HG02571 (cell line): Measurements from ENCODE around the gene DEXI.

Experiments
- ATAC-seq: cut with Tn5 transposase; IDR thresholded peaks from one replicate; pipeline ENCODE4 v1.9.1; 2021; ENCODE audit warnings: mild to moderate bottlenecking, moderate library complexity; ENCODE audit not compliant: unreplicated experiment

The DEXI gene

DNA sequence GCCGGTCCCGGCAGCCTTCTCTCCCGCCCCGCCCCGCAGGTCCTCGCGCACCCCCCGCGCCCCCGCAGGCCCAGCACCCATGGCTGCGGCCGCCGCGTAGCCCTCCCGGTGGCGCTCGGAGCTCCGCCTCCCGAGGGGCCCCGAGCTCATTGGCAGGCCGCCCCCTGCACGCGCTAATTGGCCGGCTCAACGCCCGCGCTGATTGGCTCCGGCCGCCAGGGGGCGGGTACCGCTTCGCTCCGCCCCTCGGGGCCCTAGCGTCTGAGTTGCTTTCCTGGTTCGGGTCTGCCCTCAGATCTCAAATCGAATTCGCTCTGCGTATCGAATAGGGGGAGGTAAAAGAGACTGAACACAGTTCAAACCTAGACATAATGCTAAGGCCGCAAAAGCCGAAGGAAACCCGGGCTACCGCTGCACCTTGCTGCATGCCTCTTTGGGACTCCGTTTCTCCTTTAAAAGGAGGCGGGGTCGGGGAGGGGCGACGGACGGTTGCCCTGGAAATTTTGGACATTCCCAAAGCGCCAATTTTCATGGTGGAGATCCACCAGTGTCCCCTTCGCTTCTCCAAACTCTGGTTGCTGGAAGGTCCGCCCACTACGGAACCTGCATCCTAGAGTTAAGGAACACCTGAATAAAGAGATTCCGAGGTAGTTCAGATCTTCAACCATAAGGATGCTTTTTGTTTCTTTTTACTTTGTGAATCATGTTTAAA, at the start of gene DEXI:
Gene DEXI (minus strand): TSS at position 117 of the 712 bp plus-strand sequence. CDS start 463 bp downstream, outside the sequence.
- ATAC-seq = peak; percentile 68

DNA sequence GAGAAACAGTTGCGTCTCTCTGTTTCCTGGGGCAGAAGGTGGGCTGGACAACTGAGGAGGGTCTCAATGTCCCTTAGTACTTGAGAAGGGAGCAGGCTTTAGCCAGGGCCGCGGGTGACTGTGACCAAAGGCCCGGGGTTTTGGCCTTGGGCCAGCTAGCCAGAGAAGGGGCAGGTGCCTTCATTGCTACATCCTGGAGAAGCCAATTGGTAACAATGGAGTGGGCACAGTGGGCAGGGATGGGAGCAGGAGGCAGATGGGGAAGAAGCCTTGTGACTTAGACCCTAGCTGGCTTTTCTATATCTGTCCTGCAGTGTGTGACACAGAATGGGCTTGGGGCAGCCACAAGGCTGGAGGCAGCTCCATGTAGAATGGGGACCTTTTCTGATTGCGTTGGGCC, 48.1 kb upstream of the DEXI start:
- no peak for ATAC-seq

DNA sequence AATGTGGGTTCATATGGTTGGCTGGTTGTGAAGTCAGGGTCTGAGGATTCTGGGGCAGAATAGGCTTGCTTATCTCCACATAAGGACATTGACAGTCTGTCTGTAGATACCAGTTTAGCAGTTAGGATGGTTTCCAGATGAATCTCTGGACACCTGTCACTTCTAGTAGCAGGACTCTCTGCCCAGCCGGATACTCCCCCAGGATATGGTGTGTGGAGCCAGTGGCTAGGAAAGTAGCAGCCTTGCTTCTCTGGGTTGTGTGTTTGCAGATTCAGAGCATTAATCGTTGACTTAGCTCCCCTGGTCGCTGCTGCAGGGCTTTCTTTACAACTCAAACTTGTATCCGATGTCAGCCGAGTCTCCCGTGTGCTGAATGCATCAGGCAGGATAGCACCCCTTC, 47.3 kb upstream of the DEXI start:
- ATAC-seq = no peak

DNA sequence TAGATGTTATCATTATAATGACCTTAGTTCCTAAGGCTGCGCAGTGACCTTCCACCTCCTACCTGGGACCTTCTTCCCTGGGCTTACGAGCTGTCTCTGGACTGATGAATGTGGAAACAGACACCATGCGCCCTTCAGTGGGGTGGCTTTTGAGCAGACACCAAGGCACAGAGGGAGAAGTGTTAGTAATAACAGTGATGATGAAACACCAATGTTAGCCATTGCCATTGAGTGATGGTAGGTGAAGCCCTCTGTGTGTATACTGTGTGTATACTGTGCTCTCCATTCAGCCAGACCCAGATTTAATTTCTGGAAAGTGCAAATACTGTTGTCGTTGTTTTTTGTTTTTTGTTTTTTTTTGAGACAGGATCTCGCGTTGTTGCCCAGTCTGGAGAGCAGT, 46.6 kb upstream of the DEXI start:
- ATAC-seq = no peak

DNA sequence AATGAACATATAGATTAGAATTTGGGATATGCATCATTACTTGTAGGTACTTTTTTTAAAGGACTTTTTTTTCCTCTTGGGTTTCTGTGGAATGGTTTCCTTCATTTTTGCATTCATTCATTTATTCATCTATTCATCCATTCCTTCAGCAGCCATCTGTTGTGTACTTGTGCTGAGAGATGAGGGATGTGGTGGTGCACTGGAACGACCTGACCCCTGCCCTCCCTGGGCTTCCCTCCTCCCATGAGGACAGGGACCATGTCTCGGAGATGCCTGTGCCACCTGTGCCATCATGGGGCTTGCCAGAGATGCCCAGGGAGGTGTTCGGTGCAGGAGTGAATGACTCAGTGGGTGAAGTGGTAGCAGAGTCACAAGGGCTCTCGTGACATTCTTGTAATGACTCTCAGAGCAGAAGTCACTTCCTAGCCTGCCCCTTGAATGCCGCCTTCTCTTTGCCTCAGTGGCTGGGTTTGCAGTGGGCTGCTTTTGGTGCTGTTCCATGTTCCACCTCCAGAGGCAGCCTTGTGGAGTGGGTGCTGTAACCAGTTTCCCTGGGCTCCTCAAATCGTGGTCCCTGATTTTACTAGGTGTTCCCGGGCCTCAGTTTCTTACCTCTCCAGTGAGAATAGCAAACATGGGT, 46.0 kb upstream of the DEXI start:
- ATAC-seq = peak; percentile 50

DNA sequence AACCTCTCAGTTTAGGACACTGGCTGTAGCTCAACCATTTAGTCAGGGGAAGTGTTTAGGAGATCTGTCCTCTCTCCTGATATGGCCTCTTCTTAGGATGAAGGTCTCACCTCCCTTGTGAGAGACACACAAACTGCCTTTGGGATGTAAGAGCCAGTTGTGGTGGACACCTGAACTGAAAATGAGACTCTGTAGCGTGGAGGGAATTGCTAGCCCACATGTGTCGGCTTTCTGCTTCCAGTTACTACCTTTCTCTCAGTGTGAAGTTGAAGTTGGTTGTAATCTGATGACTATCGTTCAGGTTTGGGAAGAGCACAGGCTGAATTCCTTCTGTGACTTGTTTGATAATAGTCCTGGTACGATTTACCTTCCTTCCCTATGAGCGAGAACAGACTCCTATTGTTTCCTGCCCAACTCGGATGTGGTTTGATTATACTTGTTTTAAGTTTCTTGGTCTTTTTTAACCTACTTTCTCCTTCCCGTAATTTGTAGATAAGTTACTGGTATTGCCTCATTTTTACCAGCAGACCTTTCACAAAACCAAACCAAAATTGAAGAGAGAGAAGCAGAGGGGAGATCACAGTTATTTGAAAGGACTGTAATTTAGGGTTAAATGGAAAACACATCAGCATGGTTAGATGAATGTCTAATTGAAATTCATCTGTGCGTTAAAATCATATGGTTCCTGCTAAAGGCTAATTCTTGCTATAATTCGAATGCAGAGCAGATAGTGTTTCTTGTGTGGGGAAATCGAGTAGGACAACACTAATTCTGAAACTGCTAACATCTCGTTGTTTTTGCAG, 45.3 kb upstream of the DEXI start:
- no peak for ATAC-seq

DNA sequence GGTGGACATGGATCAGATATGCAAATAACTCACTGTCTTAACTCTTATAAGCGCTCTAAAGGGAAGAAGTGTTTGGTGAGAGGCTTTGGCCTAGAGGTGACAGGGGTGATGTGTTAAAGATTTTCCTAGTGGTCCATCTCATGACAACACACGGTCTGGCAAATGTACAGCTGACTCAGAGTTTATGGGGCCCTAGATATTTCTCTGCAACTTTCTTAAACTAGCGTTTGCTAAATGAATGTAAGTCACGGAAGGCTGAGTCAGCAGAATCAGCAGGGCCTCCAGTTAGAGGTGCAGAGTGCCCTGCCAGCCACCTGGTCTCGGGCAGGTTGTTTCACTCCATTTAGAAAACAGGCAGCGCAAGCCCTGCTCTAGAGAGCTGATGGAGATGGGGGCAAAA, 42.2 kb upstream of the DEXI start:
- ATAC-seq = no peak

DNA sequence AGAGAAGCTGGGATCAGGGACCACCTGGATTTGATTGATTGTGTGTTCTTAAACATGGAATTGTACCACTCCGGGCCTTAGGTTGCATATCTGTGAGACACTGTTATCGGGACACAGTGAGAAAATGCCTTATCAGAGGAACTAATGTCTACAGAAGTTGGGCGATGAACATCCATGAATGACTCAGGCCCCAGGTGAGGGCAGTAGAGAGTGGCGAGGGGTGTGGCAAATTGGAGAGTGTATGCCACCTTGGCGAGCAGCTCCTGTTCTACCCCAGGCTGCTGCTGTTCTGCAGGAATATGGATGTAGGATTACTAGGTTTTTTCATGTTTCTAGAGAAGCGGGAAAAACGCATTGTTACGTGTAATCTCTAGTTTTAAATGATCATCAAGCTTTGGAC, 40.9 kb upstream of the DEXI start:
- ATAC-seq = no peak

DNA sequence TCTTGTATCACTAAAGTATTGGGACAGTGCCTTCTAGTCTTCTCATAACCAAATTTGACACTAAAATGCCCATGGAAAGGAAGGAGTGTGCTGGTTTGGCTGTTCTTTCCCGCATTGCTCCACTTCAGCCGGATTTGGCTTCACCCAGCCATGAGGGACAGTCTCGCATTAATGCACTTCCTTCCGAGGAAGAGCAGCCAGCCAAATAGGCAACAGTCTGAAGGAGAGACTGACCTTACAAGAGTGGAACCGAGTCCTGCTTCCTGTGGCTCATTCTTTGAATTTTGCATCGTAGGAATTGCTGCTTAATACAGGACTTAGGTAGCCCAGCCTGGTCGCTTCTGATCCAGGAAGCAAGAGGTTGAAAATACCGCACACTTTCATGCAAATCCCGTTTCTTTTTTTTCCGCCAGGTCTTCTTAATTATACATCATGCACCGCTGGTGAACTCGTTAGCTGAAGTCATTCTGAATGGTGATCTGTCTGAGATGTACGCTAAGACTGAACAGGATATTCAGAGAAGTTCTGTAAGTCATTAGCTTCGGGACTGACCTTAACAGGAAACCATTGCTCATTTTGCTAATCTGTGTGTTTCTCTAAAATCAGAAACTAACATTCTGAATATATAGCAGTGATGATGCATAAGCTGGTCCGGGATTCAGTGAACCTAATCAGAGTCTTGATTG, 40.3 kb upstream of the DEXI start:
- no peak for ATAC-seq

DNA sequence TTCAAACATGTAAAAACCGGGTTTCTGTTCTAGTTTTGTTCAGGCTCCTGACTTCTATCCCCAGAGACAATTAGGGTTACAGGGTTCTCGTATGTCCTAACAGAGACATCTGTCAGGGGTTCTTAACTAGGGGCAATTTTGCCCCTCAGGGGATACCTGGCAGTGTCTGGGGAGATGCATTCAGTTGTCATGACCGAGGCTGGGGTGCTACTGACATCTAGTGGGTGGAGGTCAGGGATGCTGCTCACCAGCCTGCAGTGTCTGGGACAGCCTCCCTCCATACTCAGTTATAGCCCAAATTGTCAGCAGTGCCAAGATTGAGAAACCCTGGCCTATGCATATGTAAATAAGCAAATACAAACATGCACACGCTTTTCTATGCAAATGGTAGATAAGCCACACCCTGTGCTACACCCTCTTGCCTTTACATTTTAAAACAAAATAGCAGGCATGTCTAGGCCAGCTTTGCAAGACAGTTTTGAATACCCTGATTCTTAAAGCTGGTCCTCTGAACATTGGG, 39.5 kb upstream of the DEXI start:
- ATAC-seq = peak; percentile 72

DNA sequence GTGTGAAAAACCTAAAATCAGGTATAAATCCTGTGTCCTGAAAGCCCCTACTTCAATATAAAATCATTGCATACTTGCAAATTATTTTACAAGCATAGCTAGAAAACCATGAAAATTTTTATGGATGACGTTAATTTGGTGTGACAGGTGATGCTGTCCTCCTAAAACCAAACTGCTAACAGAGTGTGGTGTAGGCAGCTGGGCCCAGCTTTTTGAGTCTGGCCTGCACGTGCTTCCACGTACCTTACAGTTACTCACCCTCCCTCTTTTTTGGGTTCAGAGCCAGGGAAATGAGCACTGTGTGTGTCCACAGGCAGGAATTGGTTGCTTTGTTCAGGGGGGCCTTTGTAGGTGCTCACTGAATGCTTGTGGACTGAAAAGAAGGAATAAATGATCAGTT, 38.5 kb upstream of the DEXI start:
- no peak for ATAC-seq

DNA sequence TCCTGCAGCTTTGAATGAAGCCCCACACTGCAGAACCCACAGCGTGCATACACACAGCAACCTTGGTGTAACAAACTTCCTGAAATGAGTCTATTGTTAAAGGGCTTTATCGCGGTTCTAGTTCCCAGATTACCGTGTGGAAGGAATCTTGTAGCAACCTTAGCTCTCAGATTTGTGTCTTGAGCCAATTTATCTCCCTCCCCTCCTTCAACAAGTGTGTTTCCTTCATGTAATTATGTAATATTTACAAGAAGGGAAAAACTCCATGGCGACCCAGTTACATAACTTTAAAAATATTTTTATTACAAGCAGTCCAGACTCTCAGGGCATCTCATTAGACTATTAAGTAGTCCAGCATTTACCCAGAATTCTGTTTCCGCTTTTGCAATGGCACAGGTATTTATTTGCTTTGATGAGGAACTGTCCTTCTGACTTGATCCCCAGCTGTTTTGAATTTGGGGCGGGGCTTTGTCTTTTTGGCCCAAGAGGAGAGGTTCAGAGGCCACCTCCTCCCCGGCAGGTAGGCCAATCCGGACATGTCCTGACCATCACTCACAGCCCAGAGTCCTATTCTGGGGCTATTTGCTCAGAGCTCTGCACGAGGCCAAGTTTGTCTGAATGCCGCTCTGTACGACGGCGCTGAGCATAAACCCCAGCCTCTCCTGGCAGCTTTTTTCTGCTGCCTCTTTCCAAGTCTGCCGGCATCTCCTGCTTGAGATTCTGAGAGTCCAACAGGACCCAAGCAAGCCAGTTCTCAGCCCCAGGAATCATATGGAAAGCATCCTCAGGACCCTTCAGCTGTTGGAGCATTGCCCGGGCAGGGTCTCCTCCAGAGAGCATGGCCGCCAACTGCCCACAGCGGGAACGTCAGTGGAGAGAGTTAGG, 37.7 kb upstream of the DEXI start:
- ATAC-seq = no peak

DNA sequence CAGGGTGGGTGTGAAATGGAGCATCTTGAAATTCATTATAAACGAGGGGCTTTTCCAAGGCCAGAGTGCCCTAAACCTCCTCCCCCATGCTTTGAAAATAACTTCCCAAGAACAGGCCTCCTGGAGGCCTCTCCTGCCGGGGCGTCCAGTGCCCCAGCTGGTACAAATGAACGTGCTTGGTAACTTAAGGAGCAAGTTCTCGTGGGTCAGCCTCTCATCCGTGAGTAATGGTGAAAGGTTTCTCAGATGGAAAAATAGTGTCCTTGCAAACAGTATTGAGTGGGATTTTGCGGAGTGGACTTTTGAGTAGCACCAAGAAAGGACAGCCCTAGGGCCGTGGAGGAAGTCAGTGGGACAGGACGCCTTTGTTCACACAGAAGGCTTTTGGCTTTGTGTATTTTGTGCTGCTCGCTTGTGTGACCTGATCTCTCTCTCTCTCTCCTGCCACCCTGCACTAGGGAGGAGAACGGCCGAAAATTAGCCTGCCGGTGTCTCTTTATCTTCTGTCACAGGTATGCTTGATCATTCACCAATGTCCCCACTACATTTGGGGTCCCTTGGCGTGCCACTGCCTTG, 36.7 kb upstream of the DEXI start:
- ATAC-seq = no peak

DNA sequence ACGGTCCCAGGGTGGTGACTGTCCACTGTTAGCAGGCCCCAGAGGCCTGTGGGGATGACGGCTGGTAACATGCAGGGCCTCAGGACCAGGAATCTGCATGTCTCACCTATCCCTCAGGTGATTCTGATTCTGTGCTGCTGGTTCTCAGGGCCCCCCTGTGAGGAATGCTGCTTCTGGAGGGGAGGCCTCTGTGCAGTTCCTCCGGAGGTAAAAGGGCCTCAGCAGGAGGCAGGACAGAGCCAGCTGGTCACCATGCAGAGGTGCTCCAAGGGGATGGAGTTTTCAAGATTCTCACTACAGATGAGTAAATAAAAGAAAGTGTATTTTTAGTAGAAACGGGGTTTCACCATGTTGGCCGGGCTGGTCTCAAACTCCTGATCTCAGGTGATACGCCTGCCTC, 35.9 kb upstream of the DEXI start:
- ATAC-seq = no peak

DNA sequence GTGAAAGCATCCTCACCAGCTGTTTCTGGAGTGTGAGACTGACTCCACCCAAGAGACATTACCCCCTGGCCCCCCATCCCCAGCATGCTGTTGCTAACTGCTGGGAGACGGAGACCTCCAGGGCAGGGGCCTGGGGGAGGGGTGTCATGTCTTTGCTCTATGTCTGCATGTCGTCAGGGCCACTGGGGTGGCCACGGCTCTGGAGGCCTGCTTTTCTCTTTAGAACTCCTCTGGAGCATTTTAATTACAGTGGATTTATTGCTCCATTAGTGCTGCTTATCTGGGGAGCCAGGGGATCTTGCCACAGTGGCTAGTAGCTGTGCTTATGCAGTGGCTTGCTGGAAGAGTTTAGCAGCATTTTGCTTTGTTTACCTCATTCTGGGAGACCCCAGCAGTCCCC, 34.4 kb upstream of the DEXI start:
- no peak for ATAC-seq

DNA sequence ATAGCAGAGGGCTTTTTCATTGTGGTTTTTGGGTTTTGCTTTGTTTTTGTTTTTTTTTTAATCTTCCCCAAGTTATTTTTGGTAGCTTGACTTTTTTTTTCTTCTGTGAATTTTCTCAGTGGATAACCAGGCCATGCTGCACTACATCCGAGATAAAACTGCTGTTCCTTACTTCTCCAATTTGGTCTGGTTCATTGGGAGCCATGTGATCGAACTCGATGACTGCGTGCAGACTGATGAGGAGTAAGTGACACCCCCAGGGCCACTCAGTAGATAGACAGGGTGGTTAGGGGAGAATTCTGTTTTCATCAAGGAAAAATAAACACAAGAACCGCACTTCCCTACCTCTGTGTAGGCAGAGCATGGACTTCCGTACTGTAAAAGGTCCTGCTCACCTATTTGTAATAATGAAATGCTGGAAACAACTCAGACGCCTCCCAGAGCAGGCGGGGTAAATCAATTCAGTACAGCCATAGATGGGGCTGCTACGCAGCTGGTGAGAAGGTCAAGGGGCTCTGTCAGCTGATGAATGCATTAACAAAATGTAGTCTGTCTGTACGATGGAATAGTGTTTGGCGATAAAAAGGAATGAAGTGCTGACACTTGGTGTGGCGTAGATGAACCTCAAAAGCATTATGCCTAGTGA, 30.7 kb upstream of the DEXI start:
- no peak for ATAC-seq

DNA sequence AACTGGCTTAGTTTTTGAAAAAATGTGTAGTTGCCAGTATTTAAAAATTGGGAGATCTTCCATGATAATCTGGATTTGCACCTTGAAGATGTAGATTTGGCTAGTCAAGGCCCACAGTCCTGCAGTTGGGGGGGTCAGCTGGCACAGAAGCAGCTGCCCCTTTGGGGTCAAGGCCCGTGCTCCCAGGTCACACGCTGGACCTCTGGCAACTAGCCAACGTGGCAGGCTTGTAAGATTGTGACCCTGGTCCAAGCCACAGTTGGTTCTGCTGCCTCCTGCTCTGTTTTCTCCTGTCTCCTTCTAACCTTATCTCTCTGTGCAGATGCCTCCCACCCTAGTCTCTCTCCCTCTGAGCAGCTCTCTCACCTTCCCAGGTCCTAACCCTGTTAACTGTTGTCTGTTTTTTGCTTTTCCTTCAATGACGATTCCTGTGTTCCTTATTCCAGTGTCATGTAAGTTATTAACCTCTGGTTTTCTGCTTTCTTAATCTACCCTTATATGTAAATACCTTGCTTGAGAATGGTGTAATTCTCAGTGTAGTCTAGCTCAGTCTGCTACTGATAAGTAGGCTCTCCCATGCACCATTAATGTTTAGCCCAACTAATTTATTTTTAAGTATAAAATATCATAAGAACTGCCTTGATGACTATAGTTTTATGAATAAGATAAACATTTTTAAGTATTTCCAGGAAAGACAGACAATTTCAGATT, 30.0 kb upstream of the DEXI start:
- no peak for ATAC-seq

DNA sequence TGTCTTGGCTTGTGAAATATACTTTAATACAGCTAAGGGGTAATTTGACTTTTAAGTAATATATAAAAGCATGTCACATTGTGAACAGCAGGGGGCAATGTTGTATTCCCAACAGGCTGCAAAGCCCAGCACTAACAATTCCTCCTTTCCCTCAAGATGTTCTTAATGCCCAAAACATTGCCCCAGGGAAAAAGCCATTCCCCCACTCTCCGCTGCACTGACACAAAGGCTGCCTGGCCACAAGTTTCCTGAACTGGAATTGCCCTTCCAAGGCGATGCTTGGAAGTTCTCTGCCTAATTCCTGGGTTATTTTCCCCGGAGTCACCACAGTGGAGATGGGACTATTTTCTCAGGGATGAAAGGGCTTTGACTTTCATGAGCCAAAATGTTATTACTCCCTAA, 29.3 kb upstream of the DEXI start:
- ATAC-seq = no peak

DNA sequence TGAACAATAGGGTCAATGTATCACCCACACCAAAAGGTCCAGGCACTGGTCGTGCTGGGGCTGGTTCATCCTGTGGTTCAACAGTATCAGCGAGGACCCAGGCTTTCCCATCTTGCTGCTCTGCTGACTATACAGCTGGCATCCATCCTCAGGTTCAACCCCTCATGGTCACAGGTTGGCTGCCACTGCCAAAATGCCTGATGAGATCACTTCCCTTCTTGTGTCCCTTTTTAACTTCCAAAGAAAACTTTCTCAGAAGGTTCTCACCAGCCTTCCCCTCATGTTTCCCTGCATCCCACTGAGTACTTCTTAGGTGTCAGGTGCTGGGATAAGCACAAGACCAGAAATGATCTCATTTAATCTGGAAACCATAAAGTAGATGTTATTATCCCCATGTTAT, 27.8 kb upstream of the DEXI start:
- ATAC-seq = no peak
